ENCODE results near the gene SLC25A21.

- TF ChIP-seq ZFP3 (CRISPR knock-in tag; IDR thresholded peaks at IDR 0.05) (no peak), BACH2 (CRISPR knock-in tag; IDR thresholded peaks at IDR 0.05; ENCODE audit: borderline replicate concordance) (no peak)
Measured at GRCh38 chr14:36827861-36828260, 344.5 kb downstream of the SLC25A21 start.
